SU-DHL-6 (cell line): ENCODE data around the gene IL1R2.
A peak's percentile ranks its signal among the peaks of the same experiment; 100 is the strongest.

Source experiments
- H2AFZ ChIP-seq: fragments of 200-600 bp; sonication (generic); 2 replicates; pipeline ENCODE4 v1.6.1; 2014; ENCODE audit warnings: low read depth, mild to moderate bottlenecking, moderate library complexity, mixed read lengths, antibody characterized with exemption, low read length; ENCODE audit not compliant: severe bottlenecking
- H3F3A ChIP-seq: fragments of 200-600 bp; shearing (Covaris generic); 2 replicates; pipeline ENCODE4 v1.6.0; 2016; ENCODE audit warnings: antibody characterized with exemption, mild to moderate bottlenecking; ENCODE audit not compliant: insufficient read depth
- H3K27ac ChIP-seq: fragments of 200-600 bp; sonication (generic); 2 replicates; pipeline ENCODE4 v1.5.1; 2016; ENCODE audit warnings: low read depth, mild to moderate bottlenecking, low read length, moderate library complexity, mixed read lengths
- H3K27me3 ChIP-seq: fragments of 200-600 bp; sonication (generic), shearing (Covaris generic); 2 replicates; pipeline ENCODE4 v1.6.0; 2014; ENCODE audit warnings: mild to moderate bottlenecking, low read length
- H3K36me3 ChIP-seq: fragments of 200-600 bp; sonication (generic); 2 replicates; pipeline ENCODE4 v1.6.1; 2014; ENCODE audit warnings: mild to moderate bottlenecking, low read length, mixed read lengths
- H3K4me2 ChIP-seq: fragments of 300-600, 200-600 bp; shearing (Covaris generic), sonication (generic); 2 replicates; pipeline ENCODE4 v1.6.0; 2014; ENCODE audit warnings: low read length, low read depth, mild to moderate bottlenecking; ENCODE audit not compliant: poor library complexity, severe bottlenecking
- H3K4me3 ChIP-seq: fragments of 200-600 bp; sonication (generic); 2 replicates; pipeline ENCODE4 v1.5.1; 2014; ENCODE audit warnings: antibody characterized with exemption, low read length, mild to moderate bottlenecking, mixed read lengths; ENCODE audit not compliant: insufficient read depth, poor library complexity, severe bottlenecking
- H3K79me2 ChIP-seq: fragments of 200-600 bp; sonication (generic); 2 replicates; pipeline ENCODE4 v1.6.1; 2014; ENCODE audit warnings: mild to moderate bottlenecking, low read length, moderate library complexity; ENCODE audit not compliant: insufficient read depth
- H3K9ac ChIP-seq: fragments of 200-600 bp; sonication (generic); 2 replicates; pipeline ENCODE4 v1.7.0; 2014; ENCODE audit warnings: mild to moderate bottlenecking, low read length
- H3K9me2 ChIP-seq: fragments of 200-600 bp; sonication (generic); replicated peaks from 2 replicates; pipeline ENCODE4 v1.6.1; 2014; ENCODE audit warnings: low read length; ENCODE audit not compliant: insufficient read depth
- H3K9me3 ChIP-seq: fragments of 200-600 bp; sonication (generic); 2 replicates; pipeline ENCODE4 v1.6.1; 2014; ENCODE audit warnings: low read length, mixed read lengths; ENCODE audit not compliant: insufficient read depth
- H4K20me1 ChIP-seq: fragments of 200-600 bp; sonication (generic); 2 replicates; pipeline ENCODE4 v1.6.1; 2014; ENCODE audit warnings: low read depth, mild to moderate bottlenecking, antibody characterized with exemption, low read length, moderate library complexity, mixed read lengths
- EZH2phosphoT487 ChIP-seq: fragments of 200-600 bp; sonication (generic), shearing (Covaris generic); conservative IDR thresholded peaks from 2 replicates; pipeline ENCODE4 v1.6.1; 2018; ENCODE audit warnings: mild to moderate bottlenecking, antibody characterized with exemption, low read length, moderate library complexity, mixed read lengths
- TF ChIP-seq, protein P1 (sequence below): fragments of 200-600 bp; sonication (generic); IDR thresholded peaks from one replicate; pipeline ENCODE4 v1.5.1; 2017; ENCODE audit warnings: antibody characterized with exemption, mild to moderate bottlenecking, low read length, moderate library complexity; ENCODE audit not compliant: insufficient read depth, poor library complexity, severe bottlenecking

Gene IL1R2

DNA sequence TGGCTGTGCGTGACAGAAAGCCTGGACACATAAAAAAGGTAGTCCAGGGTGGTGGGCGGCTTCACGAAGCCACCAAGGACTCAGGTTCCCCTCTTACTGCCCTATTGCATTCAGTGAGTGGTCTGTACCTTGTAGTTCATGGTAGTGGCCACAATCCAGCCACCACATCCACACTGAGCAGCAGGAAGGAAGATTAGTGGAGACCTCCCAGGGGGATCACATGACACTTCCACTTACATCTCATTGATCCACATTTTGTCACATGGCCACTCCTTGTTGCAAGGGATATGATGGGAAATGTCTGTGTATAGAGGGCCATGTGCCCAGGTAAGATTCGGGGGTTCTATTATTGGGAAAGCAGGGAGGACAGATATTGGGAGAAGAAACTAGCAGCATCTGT lies 13.7 kb downstream of the IL1R2 start:
- no peak for TF ChIP-seq EZH2phosphoT487
- TF ChIP-seq, protein P1, sequence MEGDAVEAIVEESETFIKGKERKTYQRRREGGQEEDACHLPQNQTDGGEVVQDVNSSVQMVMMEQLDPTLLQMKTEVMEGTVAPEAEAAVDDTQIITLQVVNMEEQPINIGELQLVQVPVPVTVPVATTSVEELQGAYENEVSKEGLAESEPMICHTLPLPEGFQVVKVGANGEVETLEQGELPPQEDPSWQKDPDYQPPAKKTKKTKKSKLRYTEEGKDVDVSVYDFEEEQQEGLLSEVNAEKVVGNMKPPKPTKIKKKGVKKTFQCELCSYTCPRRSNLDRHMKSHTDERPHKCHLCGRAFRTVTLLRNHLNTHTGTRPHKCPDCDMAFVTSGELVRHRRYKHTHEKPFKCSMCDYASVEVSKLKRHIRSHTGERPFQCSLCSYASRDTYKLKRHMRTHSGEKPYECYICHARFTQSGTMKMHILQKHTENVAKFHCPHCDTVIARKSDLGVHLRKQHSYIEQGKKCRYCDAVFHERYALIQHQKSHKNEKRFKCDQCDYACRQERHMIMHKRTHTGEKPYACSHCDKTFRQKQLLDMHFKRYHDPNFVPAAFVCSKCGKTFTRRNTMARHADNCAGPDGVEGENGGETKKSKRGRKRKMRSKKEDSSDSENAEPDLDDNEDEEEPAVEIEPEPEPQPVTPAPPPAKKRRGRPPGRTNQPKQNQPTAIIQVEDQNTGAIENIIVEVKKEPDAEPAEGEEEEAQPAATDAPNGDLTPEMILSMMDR: no peak
- no peaks in the 10 kb centered on the region for H4K20me1 ChIP-seq
- H3K27me3 ChIP-seq: no peaks in the 10 kb centered on the region
- H3K4me2 ChIP-seq: no peak overlapping the region
- H3K9me3 ChIP-seq: no peaks in the 10 kb centered on the region
- H2AFZ ChIP-seq: no peak overlapping the region
- H3K36me3 ChIP-seq: no peaks in the 10 kb centered on the region
- no peak overlapping the region for H3K4me3 ChIP-seq
- no peaks in the 10 kb centered on the region for H3K79me2 ChIP-seq
- no peaks in the 10 kb centered on the region for H3K9me2 ChIP-seq
- no peaks in the 10 kb centered on the region for H3F3A ChIP-seq
- H3K9ac ChIP-seq: no peak overlapping the region
- H3K27ac ChIP-seq: no peak overlapping the region

DNA sequence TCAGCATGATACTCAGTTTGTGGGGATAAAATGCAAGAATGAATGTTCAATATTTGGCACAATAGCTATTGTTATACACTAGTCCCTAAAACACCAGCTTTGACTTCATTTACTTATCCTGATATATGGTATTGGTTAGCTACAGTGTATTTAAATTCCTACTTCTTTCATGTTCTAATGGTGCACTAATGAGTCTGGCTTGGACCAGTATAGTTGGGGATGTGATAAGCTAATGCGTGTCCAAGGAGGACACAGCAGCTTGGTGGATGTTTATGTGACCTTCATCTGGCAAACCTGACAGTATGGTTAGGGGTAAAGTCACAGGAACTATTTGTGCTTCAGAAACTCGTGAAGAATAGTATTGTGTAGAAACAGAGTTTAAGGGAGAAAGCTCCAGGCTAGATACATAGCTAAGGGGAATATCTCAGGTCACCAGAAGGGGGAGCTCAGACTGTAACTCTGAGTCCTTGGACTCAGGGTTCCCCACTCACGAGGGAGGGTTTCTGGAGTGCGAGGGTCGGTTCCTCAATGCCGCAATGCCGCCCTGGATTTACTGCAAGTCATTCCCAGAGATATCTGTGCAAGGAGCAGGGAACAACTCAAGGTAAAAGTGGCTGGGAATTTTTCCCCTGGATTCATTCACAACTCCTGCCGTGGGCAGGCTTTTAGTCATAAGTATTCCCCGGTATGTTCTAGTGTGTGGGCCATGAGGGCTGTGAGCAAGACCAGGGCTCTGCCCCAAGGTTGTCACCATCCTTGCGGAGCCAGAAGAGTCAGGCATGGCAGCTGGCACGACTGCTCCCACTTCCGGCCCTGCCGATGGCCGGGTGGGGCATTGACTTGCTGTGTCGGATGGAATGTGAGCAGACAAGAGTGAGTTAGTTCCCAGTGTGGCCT lies 14.5 kb downstream of the IL1R2 start:
- Histone ChIP-seq H3K27ac (no peak overlapping the region), H2AFZ (no peak overlapping the region), H3K4me3 (no peak overlapping the region), H3K9ac (no peak overlapping the region), H3F3A (no peaks in the 10 kb centered on the region), H3K9me3 (no peaks in the 10 kb centered on the region), H3K9me2 (no peaks in the 10 kb centered on the region), H3K4me2 (no peak overlapping the region), H3K79me2 (no peaks in the 10 kb centered on the region), H4K20me1 (no peaks in the 10 kb centered on the region), H3K36me3 (no peaks in the 10 kb centered on the region), H3K27me3 (no peaks in the 10 kb centered on the region)
- TF ChIP-seq, protein P1: peak; percentile 39
- TF ChIP-seq EZH2phosphoT487: no peak

DNA sequence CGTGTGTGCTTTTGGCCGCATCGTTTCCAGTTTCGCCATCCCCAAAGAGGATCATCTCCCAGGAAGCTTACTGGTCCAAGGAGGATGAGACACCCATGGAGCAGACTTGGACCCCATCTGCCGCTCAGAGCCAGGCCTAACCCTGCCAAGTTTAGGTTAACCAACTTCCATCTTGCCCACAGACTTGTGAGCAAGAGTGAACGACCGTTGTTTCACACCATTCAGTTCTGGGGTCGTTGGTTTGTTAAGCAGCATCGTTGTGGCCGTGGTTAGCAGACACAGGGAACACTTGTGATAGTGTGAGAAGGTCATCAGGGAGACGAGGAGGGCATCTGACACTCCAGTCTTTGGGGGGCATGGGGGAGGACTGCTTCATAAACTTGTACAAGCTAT lies 15.1 kb downstream of the IL1R2 start:
- no peaks in the 10 kb centered on the region for H3F3A ChIP-seq
- H3K79me2 ChIP-seq: no peaks in the 10 kb centered on the region
- no peaks in the 10 kb centered on the region for H3K27me3 ChIP-seq
- H3K9ac ChIP-seq: no peak overlapping the region
- TF ChIP-seq, protein P1: no peak
- no peak for TF ChIP-seq EZH2phosphoT487
- H4K20me1 ChIP-seq: no peaks in the 10 kb centered on the region
- H3K4me3 ChIP-seq: no peak overlapping the region
- no peak overlapping the region for H3K4me2 ChIP-seq
- H3K36me3 ChIP-seq: no peaks in the 10 kb centered on the region
- H2AFZ ChIP-seq: no peak overlapping the region
- H3K9me3 ChIP-seq: no peaks in the 10 kb centered on the region
- no peaks in the 10 kb centered on the region for H3K9me2 ChIP-seq
- H3K27ac ChIP-seq: no peak overlapping the region
